Psoas muscle (tissue), 8 donors: ENCODE results near the gene PDE11A. TPM values are rescaled to one million over a fixed set of nuclear protein-coding genes. Genes with fewer than 3 reads are reported as not detected.

Experiments
- ATAC-seq, 4 donors: fragments of 200-7000 bp; cut with Tn5 transposase; one replicate each; pipeline ENCODE4 v1.9.1; 2020; ENCODE audit warnings: moderate library complexity in 3 of 4, mild to moderate bottlenecking in 2 of 4
- DNase-seq, 2 donors: peaks; one replicate each; pipeline ENCODE4 v3.0.0-alpha.2; 2020
- H3K27ac ChIP-seq: fragments of 200-600 bp; one replicate; pipeline ENCODE4 v1.8.0; 2022
- H3K27me3 ChIP-seq, 3 donors: fragments of 200-600 bp in 1 of 3; one replicate each; pipeline versions ENCODE4 v1.6.1 to v1.8.0; 2013 to 2022; ENCODE audit warnings: low read length in 2 of 3, mild to moderate bottlenecking in 2 of 3, moderate library complexity in 1 of 3; ENCODE audit not compliant: insufficient read depth in 3 of 3
- H3K36me3 ChIP-seq, 2 donors: fragments of 200-600 bp in 1 of 2; one replicate each; pipeline versions ENCODE4 v1.6.1 to v1.8.0; 2013 to 2022; ENCODE audit warnings: low read depth in 1 of 2, mild to moderate bottlenecking in 1 of 2, moderate library complexity in 1 of 2; ENCODE audit not compliant: insufficient read depth in 1 of 2
- H3K4me1 ChIP-seq: fragments of 200-600 bp; one replicate; pipeline ENCODE4 v1.8.0; 2022
- H3K4me3 ChIP-seq: fragments of 200-600 bp; one replicate; pipeline ENCODE4 v1.8.0; 2022; ENCODE audit warnings: mild to moderate bottlenecking
- H3K9me3 ChIP-seq: fragments of 200-600 bp; one replicate; pipeline ENCODE4 v1.8.0; 2022
- WGBS, 3 donors: extraction: QIAGEN DNeasy Blood & Tissue Kit; methylation state at CpG; one replicate each; pipeline versions ENCODE4 v1.1.6 to v1.1.7; 2013; 5-methylcytosine and 5-hydroxymethylcytosine counted together
- intact Hi-C, 2 donors: fragments of 100-400 bp; cut with DNase I; formaldehyde crosslinking; loops; one replicate each; pipeline versions ENCODE4 v1.11.0 to v1.14.2; 2022
- polyA plus RNA-seq, 3 donors: library from polyadenylated mRNA; stranded (reverse); fragments of 200-250 nt; gene quantifications; one replicate each; pipeline ENCODE4 v1.2.3, GENCODE V29; 2013
- total RNA-seq, 4 donors: library from RNA; stranded (reverse); fragmentation: NEBNext Ultra II Directional in 2 of 4; extraction: Animal tissue kit (Norgen Biotek cat#: 25700) in 2 of 4; gene quantifications; one replicate each; pipeline versions ENCODE4 v1.2.1 to v1.2.4, GENCODE V29; 2021 to 2023
- TF ChIP-seq, protein P1 (sequence below): fragments of 200-600 bp; IDR thresholded peaks from one replicate; pipeline ENCODE4 v1.8.0; 2022; ENCODE audit warnings: antibody characterized with exemption
- donor health status: healthy with polysubstance abuse.
- donor health status: DM: no; HTN: no; CAD: no; lungs with moderate emphysema.
- donor health status: Bipolar disorder and iron deficiency.
- donor health status: healthy.
- donor health status: DM: yes; HTN: yes; CAD: no.
- donor health status: DM: no; HTN: no; CAD: no.
- donor health status: DM: no; HTN: no; CAD: no.
- donor health status: DM: yes; HTN: yes; CAD: no.

PDE11A gene
- total and polyA plus RNA-seq, 7 donors: 0.35 to 39.7 (median 2.3) TPM

DNA sequence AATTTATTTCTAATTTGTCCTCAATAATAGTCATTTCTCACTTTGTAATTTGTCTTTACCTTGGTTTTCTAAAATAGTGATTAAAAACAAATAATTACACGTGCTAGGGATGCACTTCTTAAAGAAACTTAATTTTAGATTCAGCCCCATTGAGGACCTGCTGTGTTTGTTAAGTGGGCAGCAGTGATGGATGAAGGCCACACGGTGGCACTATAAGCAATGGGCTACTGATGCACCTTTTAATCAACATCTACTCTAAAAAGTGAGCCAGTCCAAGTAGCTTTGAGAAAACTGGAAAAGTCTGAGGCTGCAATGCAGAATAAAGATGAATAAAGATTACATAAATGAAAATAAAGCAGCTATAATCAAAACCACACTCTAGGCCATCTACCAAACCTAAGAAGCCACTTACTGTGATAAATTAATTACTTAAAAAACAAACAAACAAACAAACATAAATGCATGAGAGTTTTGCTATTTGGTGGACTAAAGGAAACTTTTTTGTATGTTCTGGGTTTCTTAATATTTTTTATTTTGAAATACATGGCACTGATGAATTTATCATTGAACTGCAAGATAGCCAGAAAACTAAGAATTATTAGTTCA, 89.3 kb downstream of the PDE11A start:
- H3K4me1 ChIP-seq: no peaks in the 10 kb centered on the region
- H3K36me3 ChIP-seq: no peaks in the 10 kb centered on the region
- intact Hi-C loops: loop anchor here in 1 of 2 donors (10.0 kb wide), 1 partner anchor 178 kb away; no protein-coding TSS in a partner anchor
- H3K27ac ChIP-seq: no peak overlapping the region
- TF ChIP-seq, protein P1, sequence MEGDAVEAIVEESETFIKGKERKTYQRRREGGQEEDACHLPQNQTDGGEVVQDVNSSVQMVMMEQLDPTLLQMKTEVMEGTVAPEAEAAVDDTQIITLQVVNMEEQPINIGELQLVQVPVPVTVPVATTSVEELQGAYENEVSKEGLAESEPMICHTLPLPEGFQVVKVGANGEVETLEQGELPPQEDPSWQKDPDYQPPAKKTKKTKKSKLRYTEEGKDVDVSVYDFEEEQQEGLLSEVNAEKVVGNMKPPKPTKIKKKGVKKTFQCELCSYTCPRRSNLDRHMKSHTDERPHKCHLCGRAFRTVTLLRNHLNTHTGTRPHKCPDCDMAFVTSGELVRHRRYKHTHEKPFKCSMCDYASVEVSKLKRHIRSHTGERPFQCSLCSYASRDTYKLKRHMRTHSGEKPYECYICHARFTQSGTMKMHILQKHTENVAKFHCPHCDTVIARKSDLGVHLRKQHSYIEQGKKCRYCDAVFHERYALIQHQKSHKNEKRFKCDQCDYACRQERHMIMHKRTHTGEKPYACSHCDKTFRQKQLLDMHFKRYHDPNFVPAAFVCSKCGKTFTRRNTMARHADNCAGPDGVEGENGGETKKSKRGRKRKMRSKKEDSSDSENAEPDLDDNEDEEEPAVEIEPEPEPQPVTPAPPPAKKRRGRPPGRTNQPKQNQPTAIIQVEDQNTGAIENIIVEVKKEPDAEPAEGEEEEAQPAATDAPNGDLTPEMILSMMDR: peak; percentile 71
- no peaks in the 10 kb centered on the region for H3K9me3 ChIP-seq
- 1 to 3% (median 1%) methylated on average over 2 of the region's 2 CpGs for WGBS, 3 donors
- DNase-seq: peak in 1 of 2 donors; percentile 7
- no peak overlapping the region for H3K4me3 ChIP-seq
- peak in 3 of 4 donors; percentile 60 to 70 (median 64) for ATAC-seq
- no peaks in the 10 kb centered on the region for H3K27me3 ChIP-seq

- 84 to 92% (median 88%) methylated on average over 4 to 7 of the region's 8 CpGs for WGBS, 3 donors
- H3K4me3 ChIP-seq: no peak overlapping the region
- intact Hi-C loops: no loop called here
- H3K36me3 ChIP-seq: no peaks in the 10 kb centered on the region
- no peak for DNase-seq
- no peaks in the 10 kb centered on the region for H3K27me3 ChIP-seq
- TF ChIP-seq, protein P1: no peak
- H3K9me3 ChIP-seq: no peaks in the 10 kb centered on the region
- no peaks in the 10 kb centered on the region for H3K4me1 ChIP-seq
- H3K27ac ChIP-seq: no peak overlapping the region
- ATAC-seq: no peak
These were observed 99.8 kb downstream of the PDE11A start for GRCh38 chr2:177972782-177973181.

DNA sequence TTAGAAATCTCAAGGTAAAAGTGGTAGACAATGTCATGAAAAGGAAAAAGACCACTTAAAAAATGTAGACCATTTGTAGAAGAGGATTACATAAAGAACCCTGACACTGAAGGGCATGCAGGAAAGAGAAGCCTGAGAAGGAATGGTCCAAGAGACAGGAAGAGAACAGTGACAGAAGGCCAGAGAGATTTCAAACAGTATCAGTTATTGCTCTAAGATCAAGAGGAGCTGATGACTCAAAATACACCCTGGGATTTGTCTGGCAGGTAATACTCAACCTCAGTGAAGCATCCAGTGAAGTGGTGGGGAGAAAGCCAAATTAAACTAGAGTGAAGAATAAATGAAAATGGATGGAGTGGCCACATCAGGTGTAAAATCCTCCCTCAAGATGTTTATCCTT, 100.5 kb downstream of the PDE11A start:
- DNase-seq (no peak), ATAC-seq (no peak)
- H3K4me1 ChIP-seq: no peaks in the 10 kb centered on the region
- TF ChIP-seq, protein P1: no peak
- no peak overlapping the region for H3K27ac ChIP-seq
- no peak overlapping the region for H3K4me3 ChIP-seq
- intact Hi-C loops: no loop called here
- H3K27me3 ChIP-seq: no peaks in the 10 kb centered on the region
- H3K36me3 ChIP-seq: no peaks in the 10 kb centered on the region
- H3K9me3 ChIP-seq: no peaks in the 10 kb centered on the region

- Histone ChIP-seq H3K36me3 (no peaks in the 10 kb centered on the region), H3K27me3 (no peaks in the 10 kb centered on the region)
These were observed 101.7 kb downstream of the PDE11A start for GRCh38 chr2:177970670-177971454.

More at GRCh38 chr2:177970670-177971454, 101.7 kb downstream of the PDE11A start:
- intact Hi-C loops: no loop called here
- Histone ChIP-seq H3K4me3 (no peak overlapping the region), H3K4me1 (no peaks in the 10 kb centered on the region), H3K27ac (no peak overlapping the region), H3K9me3 (no peaks in the 10 kb centered on the region)
- no peak for DNase-seq
- TF ChIP-seq, protein P1: no peak
- no peak for ATAC-seq
- 87 to 89% (median 87%) methylated on average over 3 of the region's 3 CpGs for WGBS, 3 donors
